Neural progenitor cell (in vitro differentiated cells): ENCODE results near the gene PTPRJ. TPM values are rescaled to one million over a fixed set of nuclear protein-coding genes. Genes with fewer than 3 reads are reported as not detected.

Experiments used
- DNase-seq: peaks from one replicate; pipeline ENCODE4 v3.0.0-alpha.2; 2016; ENCODE audit warnings: low spot score
- H2AFZ ChIP-seq: fragments of 200-600 bp; sonication (generic); replicated peaks from 2 replicates; pipeline ENCODE4 v1.6.1; 2016; ENCODE audit warnings: antibody characterized with exemption
- H3F3A ChIP-seq: fragments of 200-600 bp; sonication (generic); 2 replicates; pipeline ENCODE4 v1.6.1; 2016; ENCODE audit warnings: antibody characterized with exemption, low read depth
- H3K27ac ChIP-seq: fragments of 200-600 bp; sonication (generic); 2 replicates; pipeline ENCODE4 v1.5.1; 2016; ENCODE audit warnings: mild to moderate bottlenecking
- H3K27me3 ChIP-seq: fragments of 200-600 bp; sonication (generic); 2 replicates; pipeline ENCODE4 v1.6.1; 2016; ENCODE audit warnings: mild to moderate bottlenecking, moderate library complexity
- H3K36me3 ChIP-seq: fragments of 200-600 bp; sonication (generic); 2 replicates; pipeline ENCODE4 v1.5.1; 2016
- H3K4me1 ChIP-seq: fragments of 200-600 bp; sonication (generic); 2 replicates; pipeline ENCODE4 v1.6.1; 2016; ENCODE audit warnings: mixed run types
- H3K4me2 ChIP-seq: fragments of 200-600 bp; sonication (generic); 2 replicates; pipeline ENCODE4 v1.6.1; 2016
- H3K4me3 ChIP-seq: fragments of 200-600 bp; sonication (generic); 2 replicates; pipeline ENCODE4 v1.5.1; 2016
- H3K79me2 ChIP-seq: fragments of 200-600 bp; sonication (generic); 2 replicates; pipeline ENCODE4 v1.6.1; 2016; ENCODE audit warnings: low read depth
- H3K9ac ChIP-seq: fragments of 200-600 bp; sonication (generic); 2 replicates; pipeline ENCODE4 v1.6.1; 2016
- H3K9me3 ChIP-seq: fragments of 200-600 bp; sonication (generic); 2 replicates; pipeline ENCODE4 v1.5.1; 2016; ENCODE audit warnings: low read depth
- H4K20me1 ChIP-seq: fragments of 200-600 bp; sonication (generic); 2 replicates; pipeline ENCODE4 v1.6.1; 2016; ENCODE audit warnings: low read depth
- H3K27ac Mint-ChIP-seq: 3 replicates; pipeline ENCODE4 v1.8.0; 2021; ENCODE audit warnings: mixed read lengths
- H3K27me3 Mint-ChIP-seq: 2 replicates; pipeline ENCODE4 v1.8.0; 2022; ENCODE audit warnings: low read depth, mild to moderate bottlenecking, inconsistent platforms, moderate library complexity, mixed read lengths; ENCODE audit not compliant: insufficient read depth
- H3K36me3 Mint-ChIP-seq: 3 replicates; pipeline ENCODE4 v1.8.0; 2021; ENCODE audit warnings: mixed read lengths
- H3K4me1 Mint-ChIP-seq: 3 replicates; pipeline ENCODE4 v1.8.0; 2021; ENCODE audit warnings: mixed read lengths
- H3K4me3 Mint-ChIP-seq: 3 replicates; pipeline ENCODE4 v1.8.0; 2021; ENCODE audit warnings: mild to moderate bottlenecking, moderate library complexity, mixed read lengths
- H3K9me3 Mint-ChIP-seq: 3 replicates; pipeline ENCODE4 v1.8.0; 2020; ENCODE audit warnings: mixed read lengths
- EZH2 ChIP-seq: fragments of 200-600 bp; sonication (generic); IDR thresholded peaks from 2 replicates; pipeline ENCODE4 v1.6.1; 2017; ENCODE audit warnings: antibody characterized with exemption, mild to moderate bottlenecking, moderate library complexity
- EZH2phosphoT487 ChIP-seq: fragments of 200-600 bp; sonication (generic); IDR thresholded peaks from 2 replicates; pipeline ENCODE4 v1.6.1; 2017; ENCODE audit warnings: antibody characterized with exemption
- total RNA-seq: library from RNA; depleted of rRNA; stranded (reverse); fragments of >200 nt; gene quantifications from 2 replicates; pipeline ENCODE4 v1.2.3, GENCODE V29; 2015; ENCODE audit warnings: low replicate concordance
- TF ChIP-seq, protein P1 (sequence below): fragments of 200-600 bp; sonication (generic); IDR thresholded peaks from 2 replicates; pipeline ENCODE4 v1.5.1; 2017; ENCODE audit warnings: antibody characterized with exemption, mild to moderate bottlenecking

The PTPRJ gene
- total RNA-seq, 1 donor from 2014 or later: 28.0 TPM

DNA sequence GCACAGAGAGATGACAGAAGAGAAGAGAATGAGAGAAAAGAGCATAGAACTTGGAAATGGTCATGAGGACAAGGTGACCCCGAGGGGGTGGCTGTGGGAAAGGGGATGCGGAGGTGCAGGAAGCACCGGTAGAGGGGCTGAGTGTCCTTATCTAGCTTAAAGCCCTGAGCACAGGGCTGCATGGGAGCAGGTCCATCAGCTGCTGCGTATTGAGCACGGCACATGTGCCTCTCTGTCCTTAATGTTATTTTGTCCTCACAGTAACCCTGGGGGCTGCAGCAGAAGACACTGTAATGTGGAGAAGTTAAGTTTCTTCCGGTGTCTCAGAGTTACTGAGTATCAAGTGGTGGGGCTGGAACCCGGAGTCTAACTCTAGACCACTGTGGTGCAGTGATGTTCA, 141.9 kb downstream of the PTPRJ start:
- Histone ChIP-seq H3K27ac (no peak overlapping the region), H3K4me1 (no peaks in the 10 kb centered on the region), H3K36me3 (no peaks in the 10 kb centered on the region), H3F3A (no peaks in the 10 kb centered on the region), H4K20me1 (no peaks in the 10 kb centered on the region), H3K79me2 (no peaks in the 10 kb centered on the region), H2AFZ (no peak overlapping the region), H3K4me3 (no peak overlapping the region), H3K9ac (no peak overlapping the region), H3K27me3 (no peaks in the 10 kb centered on the region), H3K4me2 (no peak overlapping the region), H3K9me3 (no peaks in the 10 kb centered on the region)
- Mint-ChIP-seq H3K27ac (no peak overlapping the region), H3K4me3 (no peak overlapping the region), H3K4me1 (peaks cover 2% of the 10 kb centered on the region), H3K27me3 (no peaks in the 10 kb centered on the region), H3K9me3 (peaks cover 2% of the 10 kb centered on the region), H3K36me3 (peaks cover 17% of the 10 kb centered on the region)
- TF ChIP-seq, protein P1, sequence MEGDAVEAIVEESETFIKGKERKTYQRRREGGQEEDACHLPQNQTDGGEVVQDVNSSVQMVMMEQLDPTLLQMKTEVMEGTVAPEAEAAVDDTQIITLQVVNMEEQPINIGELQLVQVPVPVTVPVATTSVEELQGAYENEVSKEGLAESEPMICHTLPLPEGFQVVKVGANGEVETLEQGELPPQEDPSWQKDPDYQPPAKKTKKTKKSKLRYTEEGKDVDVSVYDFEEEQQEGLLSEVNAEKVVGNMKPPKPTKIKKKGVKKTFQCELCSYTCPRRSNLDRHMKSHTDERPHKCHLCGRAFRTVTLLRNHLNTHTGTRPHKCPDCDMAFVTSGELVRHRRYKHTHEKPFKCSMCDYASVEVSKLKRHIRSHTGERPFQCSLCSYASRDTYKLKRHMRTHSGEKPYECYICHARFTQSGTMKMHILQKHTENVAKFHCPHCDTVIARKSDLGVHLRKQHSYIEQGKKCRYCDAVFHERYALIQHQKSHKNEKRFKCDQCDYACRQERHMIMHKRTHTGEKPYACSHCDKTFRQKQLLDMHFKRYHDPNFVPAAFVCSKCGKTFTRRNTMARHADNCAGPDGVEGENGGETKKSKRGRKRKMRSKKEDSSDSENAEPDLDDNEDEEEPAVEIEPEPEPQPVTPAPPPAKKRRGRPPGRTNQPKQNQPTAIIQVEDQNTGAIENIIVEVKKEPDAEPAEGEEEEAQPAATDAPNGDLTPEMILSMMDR: no peak
- no peak for TF ChIP-seq EZH2phosphoT487
- no peak for TF ChIP-seq EZH2
- no peak for DNase-seq

DNA sequence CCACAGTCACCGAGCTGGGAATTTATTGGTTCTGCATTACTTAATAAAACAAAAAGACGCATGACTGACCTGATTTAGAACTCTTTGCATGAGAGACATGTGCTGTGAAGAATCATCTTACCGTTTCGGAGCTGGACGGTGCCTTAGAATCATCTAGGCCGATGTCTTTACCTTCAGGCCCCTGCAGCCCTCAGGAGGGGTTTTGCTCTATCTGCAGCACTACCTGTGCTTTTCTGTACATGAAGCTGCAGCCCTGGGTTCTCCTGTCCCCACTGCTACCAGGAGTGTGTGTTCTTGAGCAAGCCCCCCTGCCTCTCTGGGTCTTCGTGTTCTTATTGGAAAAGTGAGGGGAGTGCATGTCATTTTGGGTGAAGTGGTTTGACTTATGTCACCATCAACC, 142.3 kb downstream of the PTPRJ start:
- H3K4me1 ChIP-seq: no peaks in the 10 kb centered on the region
- H3K27me3 Mint-ChIP-seq: no peaks in the 10 kb centered on the region
- no peak overlapping the region for H3K27ac Mint-ChIP-seq
- H3K27me3 ChIP-seq: no peaks in the 10 kb centered on the region
- no peak overlapping the region for H3K9ac ChIP-seq
- H3K4me3 Mint-ChIP-seq: no peak overlapping the region
- H3K4me1 Mint-ChIP-seq: no peaks in the 10 kb centered on the region
- no peaks in the 10 kb centered on the region for H3K9me3 ChIP-seq
- no peak overlapping the region for H3K27ac ChIP-seq
- no peaks in the 10 kb centered on the region for H3K9me3 Mint-ChIP-seq
- DNase-seq: no peak
- no peaks in the 10 kb centered on the region for H3K36me3 ChIP-seq
- H3K4me3 ChIP-seq: no peak overlapping the region
- no peaks in the 10 kb centered on the region for H4K20me1 ChIP-seq
- TF ChIP-seq, protein P1: no peak
- TF ChIP-seq EZH2 (no peak), EZH2phosphoT487 (no peak)
- no peak overlapping the region for H2AFZ ChIP-seq
- no peak overlapping the region for H3K4me2 ChIP-seq
- H3K36me3 Mint-ChIP-seq: peaks cover 15% of the 10 kb centered on the region
- H3F3A ChIP-seq: no peaks in the 10 kb centered on the region
- no peaks in the 10 kb centered on the region for H3K79me2 ChIP-seq

DNA sequence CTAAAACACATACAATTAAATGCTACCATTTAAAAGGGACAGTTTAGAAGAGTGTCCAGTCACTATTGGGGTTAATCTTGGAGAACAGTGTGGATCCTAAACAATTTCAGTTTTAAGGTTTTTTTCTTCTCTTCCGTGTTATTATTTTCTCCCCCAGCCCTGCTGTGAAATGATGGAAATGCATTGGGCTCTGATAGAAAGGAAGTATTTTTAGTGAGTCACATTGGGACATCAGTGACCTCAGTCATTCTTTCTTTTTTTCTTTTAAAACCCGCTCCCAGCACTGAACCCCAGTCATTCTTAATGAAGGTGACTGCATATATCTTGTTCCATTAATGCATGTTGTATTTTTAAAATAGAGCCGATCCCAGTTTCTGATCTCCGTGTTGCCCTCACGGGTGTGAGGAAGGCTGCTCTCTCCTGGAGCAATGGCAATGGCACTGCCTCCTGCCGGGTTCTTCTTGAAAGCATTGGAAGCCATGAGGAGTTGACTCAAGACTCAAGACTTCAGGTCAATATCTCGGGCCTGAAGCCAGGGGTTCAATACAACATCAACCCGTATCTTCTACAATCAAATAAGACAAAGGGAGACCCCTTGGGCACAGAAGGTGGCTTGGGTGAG, 143.0 kb downstream of the PTPRJ start:
- no peak overlapping the region for H3K9ac ChIP-seq
- H4K20me1 ChIP-seq: no peaks in the 10 kb centered on the region
- DNase-seq: no peak
- H3K27me3 ChIP-seq: no peaks in the 10 kb centered on the region
- H2AFZ ChIP-seq: no peak overlapping the region
- no peak overlapping the region for H3K27ac ChIP-seq
- H3F3A ChIP-seq: no peaks in the 10 kb centered on the region
- no peaks in the 10 kb centered on the region for H3K9me3 ChIP-seq
- H3K4me1 ChIP-seq: no peaks in the 10 kb centered on the region
- H3K79me2 ChIP-seq: no peaks in the 10 kb centered on the region
- TF ChIP-seq EZH2phosphoT487 (no peak), EZH2 (no peak)
- TF ChIP-seq, protein P1: no peak
- H3K27ac Mint-ChIP-seq: no peak overlapping the region
- no peak overlapping the region for H3K4me3 Mint-ChIP-seq
- no peak overlapping the region for H3K4me3 ChIP-seq
- no peaks in the 10 kb centered on the region for H3K27me3 Mint-ChIP-seq
- no peaks in the 10 kb centered on the region for H3K36me3 ChIP-seq
- no peak overlapping the region for H3K4me2 ChIP-seq
- H3K36me3 Mint-ChIP-seq: peaks cover 17% of the 10 kb centered on the region
- H3K4me1 Mint-ChIP-seq: no peaks in the 10 kb centered on the region
- H3K9me3 Mint-ChIP-seq: no peaks in the 10 kb centered on the region
